Lower lobe of right lung (tissue), 2 donors: ENCODE data around the gene GJA5. TPM values are rescaled to one million over a fixed set of nuclear protein-coding genes. Genes with fewer than 3 reads are reported as not detected.

ENCODE experiments used
- ATAC-seq, 2 donors: fragments of 200-7000 bp; cut with Tn5 transposase; one replicate each; pipeline ENCODE4 v1.9.1; 2020 to 2022; ENCODE audit warnings: mild to moderate bottlenecking in 2 of 2, moderate library complexity in 2 of 2
- DNase-seq: peaks from one replicate; pipeline ENCODE4 v3.0.0-alpha.2; 2020
- H3K27ac ChIP-seq: fragments of 200-600 bp; one replicate; pipeline ENCODE4 v1.8.0; 2022
- H3K27me3 ChIP-seq: fragments of 200-600 bp; one replicate; pipeline ENCODE4 v1.8.0; 2022; ENCODE audit warnings: low read depth
- H3K36me3 ChIP-seq: fragments of 200-600 bp; one replicate; pipeline ENCODE4 v1.8.0; 2022; ENCODE audit warnings: mild to moderate bottlenecking
- H3K4me1 ChIP-seq: fragments of 200-600 bp; one replicate; pipeline ENCODE4 v1.8.0; 2022
- H3K4me3 ChIP-seq: fragments of 200-600 bp; one replicate; pipeline ENCODE4 v1.8.0; 2022; ENCODE audit warnings: mild to moderate bottlenecking
- H3K9me3 ChIP-seq: fragments of 200-600 bp; one replicate; pipeline ENCODE4 v1.8.0; 2022
- intact Hi-C: fragments of 100-400 bp; cut with DNase I; formaldehyde crosslinking; loops from one replicate; pipeline ENCODE4 v1.11.0; 2022
- total RNA-seq: library from RNA; stranded (reverse); fragmentation: NEBNext Ultra II Directional; extraction: Animal tissue kit (Norgen Biotek cat#: 25700); gene quantifications from one replicate; pipeline ENCODE4 v1.2.1, GENCODE V29; 2021
- TF ChIP-seq, protein P1 (sequence below): fragments of 200-600 bp; IDR thresholded peaks from one replicate; pipeline ENCODE4 v1.8.0; 2022; ENCODE audit warnings: antibody characterized with exemption, mild to moderate bottlenecking
- donor health status: DM: no; HTN: yes; CAD: no; lungs with severe emphysema.

The GJA5 gene
- total RNA-seq, 1 donor from 2014 or later: 44.5 TPM

DNA sequence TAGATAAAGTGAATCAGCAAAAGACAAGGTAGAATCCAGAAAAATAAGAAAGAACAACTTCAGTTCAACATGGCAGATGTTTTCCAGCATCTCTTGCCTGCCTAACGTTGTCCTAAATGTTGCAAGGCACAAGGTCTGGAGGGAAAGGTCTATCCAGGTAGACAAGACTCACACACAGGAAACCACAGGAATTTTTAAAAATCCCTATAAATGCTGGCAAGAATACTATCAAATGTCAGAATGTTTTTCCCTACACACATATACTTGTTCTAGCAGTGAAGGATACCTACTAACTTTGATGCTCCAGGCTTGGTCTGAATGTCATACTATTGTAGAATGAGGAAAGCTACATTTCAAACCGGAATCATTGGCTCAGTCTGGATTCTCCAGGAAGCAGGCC is 10.6 kb downstream of the GJA5 start:
- H3K27me3 ChIP-seq: no peaks in the 10 kb centered on the region
- intact Hi-C loops: no loop called here
- H3K4me3 ChIP-seq: no peak overlapping the region
- H3K4me1 ChIP-seq: peaks cover 11% of the 10 kb centered on the region
- no peak for ATAC-seq
- H3K36me3 ChIP-seq: no peaks in the 10 kb centered on the region
- no peak overlapping the region for H3K27ac ChIP-seq
- H3K9me3 ChIP-seq: no peaks in the 10 kb centered on the region
- no peak for DNase-seq
- TF ChIP-seq, protein P1, sequence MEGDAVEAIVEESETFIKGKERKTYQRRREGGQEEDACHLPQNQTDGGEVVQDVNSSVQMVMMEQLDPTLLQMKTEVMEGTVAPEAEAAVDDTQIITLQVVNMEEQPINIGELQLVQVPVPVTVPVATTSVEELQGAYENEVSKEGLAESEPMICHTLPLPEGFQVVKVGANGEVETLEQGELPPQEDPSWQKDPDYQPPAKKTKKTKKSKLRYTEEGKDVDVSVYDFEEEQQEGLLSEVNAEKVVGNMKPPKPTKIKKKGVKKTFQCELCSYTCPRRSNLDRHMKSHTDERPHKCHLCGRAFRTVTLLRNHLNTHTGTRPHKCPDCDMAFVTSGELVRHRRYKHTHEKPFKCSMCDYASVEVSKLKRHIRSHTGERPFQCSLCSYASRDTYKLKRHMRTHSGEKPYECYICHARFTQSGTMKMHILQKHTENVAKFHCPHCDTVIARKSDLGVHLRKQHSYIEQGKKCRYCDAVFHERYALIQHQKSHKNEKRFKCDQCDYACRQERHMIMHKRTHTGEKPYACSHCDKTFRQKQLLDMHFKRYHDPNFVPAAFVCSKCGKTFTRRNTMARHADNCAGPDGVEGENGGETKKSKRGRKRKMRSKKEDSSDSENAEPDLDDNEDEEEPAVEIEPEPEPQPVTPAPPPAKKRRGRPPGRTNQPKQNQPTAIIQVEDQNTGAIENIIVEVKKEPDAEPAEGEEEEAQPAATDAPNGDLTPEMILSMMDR: no peak

DNA sequence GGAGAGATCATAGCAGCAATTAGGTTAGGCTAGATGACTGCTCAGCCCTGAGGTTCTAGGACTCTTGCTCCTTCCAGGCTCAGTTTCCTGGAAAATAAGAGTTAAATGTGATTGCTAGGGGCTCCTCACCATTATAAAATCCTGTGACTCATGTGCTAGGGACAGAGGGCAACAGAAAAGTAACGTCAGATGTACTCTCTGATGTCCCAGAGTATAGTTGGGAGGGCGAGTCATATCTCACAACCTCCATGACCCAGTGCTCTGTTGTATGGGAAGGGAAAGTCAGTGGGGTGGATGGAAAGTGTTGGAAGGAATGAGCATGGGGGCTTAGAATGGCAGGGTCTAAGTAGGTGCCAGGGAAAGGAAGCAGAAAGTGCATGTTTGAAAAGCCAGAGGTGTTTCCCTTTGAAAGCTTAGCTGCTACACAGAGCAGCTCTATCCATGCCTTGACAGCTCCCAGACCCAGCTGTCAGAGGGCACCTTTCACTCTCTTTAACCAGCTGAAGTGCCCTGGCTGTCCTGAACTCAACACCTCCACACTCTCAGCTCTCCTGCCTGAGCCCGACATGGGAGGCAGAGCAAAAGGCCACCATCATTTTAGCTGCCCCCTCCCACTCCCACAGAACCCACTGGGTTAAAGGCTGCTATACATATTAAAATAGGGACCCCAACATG is 11.6 kb downstream of the GJA5 start:
- Histone ChIP-seq H3K4me1 (peaks cover 11% of the 10 kb centered on the region), H3K27me3 (no peaks in the 10 kb centered on the region), H3K27ac (no peak overlapping the region), H3K36me3 (no peaks in the 10 kb centered on the region), H3K9me3 (no peaks in the 10 kb centered on the region), H3K4me3 (no peak overlapping the region)
- ATAC-seq (no peak), DNase-seq (no peak)
- TF ChIP-seq, protein P1: no peak
- intact Hi-C loops: no loop called here

DNA sequence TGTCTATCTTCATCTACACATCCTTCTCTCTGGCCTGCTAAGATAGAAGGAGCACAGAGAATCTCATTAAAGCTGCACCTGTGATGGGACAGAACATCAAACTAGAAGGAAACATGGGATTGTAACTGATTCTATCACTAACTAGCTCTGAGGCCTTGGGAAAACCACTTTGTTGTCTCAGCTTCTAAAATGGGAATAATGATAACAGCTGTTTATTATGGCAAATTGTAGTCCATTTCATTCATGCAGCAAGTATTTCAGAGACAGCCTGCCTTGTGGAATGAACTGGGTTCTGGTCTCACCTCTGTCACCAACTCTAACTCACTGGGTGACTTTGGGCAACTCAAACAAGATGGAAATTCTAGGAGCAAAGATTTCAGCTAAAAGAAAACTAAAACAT is 12.4 kb downstream of the GJA5 start:
- DNase-seq (no peak), ATAC-seq (no peak)
- no peaks in the 10 kb centered on the region for H3K9me3 ChIP-seq
- no peaks in the 10 kb centered on the region for H3K36me3 ChIP-seq
- no peaks in the 10 kb centered on the region for H3K27me3 ChIP-seq
- H3K27ac ChIP-seq: no peak overlapping the region
- H3K4me1 ChIP-seq: peaks cover 6% of the 10 kb centered on the region
- intact Hi-C loops: no loop called here
- H3K4me3 ChIP-seq: no peak overlapping the region
- TF ChIP-seq, protein P1: no peak

DNA sequence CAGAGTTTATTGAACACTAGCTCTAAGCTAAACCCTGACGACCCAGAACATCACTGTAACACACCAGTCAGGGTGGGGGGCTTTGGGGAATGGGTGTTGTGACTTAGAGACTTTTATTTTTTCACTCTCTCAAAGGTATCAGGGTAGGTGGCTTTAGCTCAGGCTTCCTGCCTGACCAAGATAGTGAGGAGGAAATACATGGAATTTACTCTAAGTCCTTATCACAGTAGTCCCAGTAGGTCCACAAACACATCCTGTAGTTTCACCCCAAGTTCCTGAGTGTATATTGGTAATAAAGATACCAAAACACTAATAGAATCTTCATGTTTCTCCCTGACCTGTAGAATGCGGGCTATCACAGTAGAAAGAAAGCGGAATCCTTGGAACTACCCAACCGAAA is 15.1 kb downstream of the GJA5 start:
- Histone ChIP-seq H3K9me3 (no peaks in the 10 kb centered on the region), H3K27me3 (no peaks in the 10 kb centered on the region), H3K27ac (no peak overlapping the region), H3K4me1 (no peaks in the 10 kb centered on the region), H3K36me3 (no peaks in the 10 kb centered on the region), H3K4me3 (no peak overlapping the region)
- no peak for DNase-seq
- TF ChIP-seq, protein P1: no peak
- ATAC-seq: no peak
- intact Hi-C loops: no loop called here

- no peak overlapping the region for H3K4me3 ChIP-seq
- H3K27ac ChIP-seq: no peak overlapping the region
- ATAC-seq (no peak), DNase-seq (no peak)
- intact Hi-C loops: no loop called here
- H3K36me3 ChIP-seq: no peaks in the 10 kb centered on the region
- no peaks in the 10 kb centered on the region for H3K27me3 ChIP-seq
- TF ChIP-seq, protein P1: no peak
- H3K4me1 ChIP-seq: no peaks in the 10 kb centered on the region
- no peaks in the 10 kb centered on the region for H3K9me3 ChIP-seq
These were observed 19.3 kb downstream of the GJA5 start for GRCh38 chr1:147741065-147741464.
